ENCODE data around the gene C1orf53. TPM values are rescaled to one million over a fixed set of nuclear protein-coding genes. Genes with fewer than 3 reads are reported as not detected.
A peak's percentile ranks its signal among the peaks of the same experiment; 100 is the strongest.

Gene C1orf53
- total RNA-seq, 1 experiment from 2014 or later: 7.2 TPM

- H3K36me3 ChIP-seq (ENCODE audit: control insufficient read depth, insufficient read depth, low read length): no peaks in the 10 kb centered on the region; the same call in 1 of the 2 replicates
- no peak for DNase-seq (ENCODE audit: low read depth, low spot score)
- ATAC-seq: no peak
- no peak overlapping the region for H3K4me3 ChIP-seq (ENCODE audit: low read depth in 2 of 2, low read length in 2 of 2)
- intact Hi-C loops (cut with micrococcal nuclease; ENCODE audit: unreplicated experiment): no loop called here
- no peak overlapping the region for H3K27ac ChIP-seq (ENCODE audit: low read length)
- BruUV-seq (replicated peaks): no TSS peak
- peaks cover 5% of the 10 kb centered on the region; the same call in 1 of the 2 replicates for H3K4me1 ChIP-seq (ENCODE audit: control insufficient read depth, insufficient read depth, low read length)
- CTCF ChIA-PET: no interaction called here
- in situ Hi-C loops (cut with HindIII; ENCODE audit: low pct_unique_long_range_greater_than_20kb, low sequenced_read_pairs): no loop called here
- H3K9me3 ChIP-seq (ENCODE audit: control insufficient read depth, insufficient read depth, low read depth, low read length): no peaks in the 10 kb centered on the region
- no peaks in the 10 kb centered on the region for H3K27me3 ChIP-seq (ENCODE audit: control insufficient read depth, insufficient read depth, low read length)
- POLR2A ChIA-PET: no interaction called here
- TF ChIP-seq SIN3A (IDR thresholded peaks at IDR 0.05; ENCODE audit: borderline replicate concordance, insufficient read depth, low read depth, low read length) (no peak), POLR2AphosphoS5 (IDR thresholded peaks at IDR 0.05; ENCODE audit: low read depth, low read length) (no peak), REST (IDR thresholded peaks at IDR 0.05; ENCODE audit: insufficient read depth in 1 of 2, low read depth in 2 of 2, low read length in 1 of 2) (no peak), TCF7L2 (IDR thresholded peaks at IDR 0.05; ENCODE audit: low read depth, low read length) (no peak), CTCF (IDR thresholded peaks at IDR 0.05) (no peak)
Measured at GRCh38 chr1:197899037-197899436, 3.4 kb upstream of the C1orf53 start.

- POLR2A ChIA-PET: no interaction called here
- in situ Hi-C loops (cut with HindIII; ENCODE audit: low pct_unique_long_range_greater_than_20kb, low sequenced_read_pairs) (no loop called here), intact Hi-C loops (cut with micrococcal nuclease; ENCODE audit: unreplicated experiment) (no loop called here)
- no peak for TF ChIP-seq SIN3A (IDR thresholded peaks at IDR 0.05; ENCODE audit: borderline replicate concordance, insufficient read depth, low read depth, low read length)
- no peak for TF ChIP-seq REST (IDR thresholded peaks at IDR 0.05; ENCODE audit: insufficient read depth in 1 of 2, low read depth in 2 of 2, low read length in 1 of 2)
- CTCF ChIA-PET: no interaction called here
- peaks cover 5% of the 10 kb centered on the region; the same call in 1 of the 2 replicates for H3K4me1 ChIP-seq (ENCODE audit: control insufficient read depth, insufficient read depth, low read length)
- H3K27me3 ChIP-seq (ENCODE audit: control insufficient read depth, insufficient read depth, low read length): no peaks in the 10 kb centered on the region; the same call in 1 of the 2 replicates
- H3K9me3 ChIP-seq (ENCODE audit: control insufficient read depth, insufficient read depth, low read depth, low read length): no peaks in the 10 kb centered on the region
- H3K4me3 ChIP-seq (ENCODE audit: low read depth in 2 of 2, low read length in 2 of 2): peak overlapping the region; percentile 66 to 75
- BruUV-seq (replicated peaks): no TSS peak
- no peak for ATAC-seq
- no peaks in the 10 kb centered on the region; the same call in 1 of the 2 replicates for H3K36me3 ChIP-seq (ENCODE audit: control insufficient read depth, insufficient read depth, low read length)
- peak overlapping the region; percentile 89 for H3K27ac ChIP-seq (ENCODE audit: low read length)
- DNase-seq (ENCODE audit: low read depth, low spot score): no peak
Measured at GRCh38 chr1:197902131-197902453, 338 bp upstream of the C1orf53 start.
